Measurements from ENCODE around the gene EEF1AKMT1.

Gene EEF1AKMT1

DNA sequence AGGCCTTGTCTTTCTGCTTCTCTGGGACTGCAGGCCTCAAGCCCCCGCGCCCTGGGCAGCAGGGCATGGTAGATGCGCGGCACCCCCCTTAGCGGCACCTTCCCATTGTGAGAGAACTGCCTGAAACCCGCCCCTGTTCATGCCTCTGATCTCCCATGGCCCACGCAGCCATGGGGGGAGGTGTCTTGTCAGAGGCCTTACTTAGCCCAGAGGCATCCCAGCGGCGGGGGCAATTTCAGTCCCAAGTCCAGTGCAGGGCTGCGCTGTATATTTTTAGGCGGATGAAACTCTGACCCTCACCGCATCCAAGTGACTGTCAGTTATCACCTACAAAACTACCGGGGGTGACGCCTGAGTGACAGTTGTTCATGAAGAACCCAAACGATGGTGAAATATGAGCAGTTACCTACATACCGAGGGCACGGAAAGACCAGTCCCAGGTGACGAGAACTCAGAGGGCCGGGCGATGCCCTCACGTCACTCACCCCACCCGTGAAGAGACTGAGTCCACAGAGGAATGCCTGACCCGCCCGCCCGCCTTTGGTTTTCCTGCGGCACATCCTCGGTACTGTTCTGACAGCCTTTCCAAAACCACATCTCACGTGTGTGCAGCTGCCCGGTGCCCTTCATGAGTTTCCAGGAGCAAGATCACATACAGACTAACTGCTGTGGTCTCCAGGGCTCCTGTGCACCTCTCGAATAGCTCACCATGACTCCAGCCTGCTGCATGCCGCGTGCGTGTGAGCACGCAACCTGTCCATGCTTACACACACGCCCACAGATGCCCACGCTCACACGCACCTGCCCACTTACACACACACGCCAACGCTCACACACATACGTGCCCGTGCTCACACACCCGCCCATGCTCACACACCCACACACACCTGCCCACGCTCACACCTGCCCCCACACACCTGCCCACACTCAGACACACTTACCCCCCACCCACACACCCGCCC is 55.9 kb downstream of the EEF1AKMT1 start:
- DNase-seq = no peak

DNA sequence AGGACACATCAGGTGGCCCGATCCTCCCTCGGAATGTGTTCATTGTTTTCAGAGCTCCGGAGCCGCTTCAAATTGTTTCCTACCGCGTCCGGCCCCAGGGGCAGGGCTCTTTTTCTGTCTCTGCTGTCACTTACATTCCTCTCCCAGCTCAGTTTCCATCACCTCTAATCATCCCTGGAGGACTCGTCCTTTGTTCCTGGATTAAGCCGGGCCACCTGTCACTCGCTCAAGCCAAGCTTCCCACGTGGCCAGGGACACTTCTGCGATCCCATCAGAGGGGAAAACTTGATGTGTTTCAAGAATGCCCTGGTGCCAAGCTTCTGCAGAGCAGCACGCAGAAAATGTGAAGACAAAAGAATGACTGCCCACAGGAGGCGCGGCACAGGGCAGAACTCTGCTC is 56.8 kb downstream of the EEF1AKMT1 start:
- no peak for DNase-seq

DNA sequence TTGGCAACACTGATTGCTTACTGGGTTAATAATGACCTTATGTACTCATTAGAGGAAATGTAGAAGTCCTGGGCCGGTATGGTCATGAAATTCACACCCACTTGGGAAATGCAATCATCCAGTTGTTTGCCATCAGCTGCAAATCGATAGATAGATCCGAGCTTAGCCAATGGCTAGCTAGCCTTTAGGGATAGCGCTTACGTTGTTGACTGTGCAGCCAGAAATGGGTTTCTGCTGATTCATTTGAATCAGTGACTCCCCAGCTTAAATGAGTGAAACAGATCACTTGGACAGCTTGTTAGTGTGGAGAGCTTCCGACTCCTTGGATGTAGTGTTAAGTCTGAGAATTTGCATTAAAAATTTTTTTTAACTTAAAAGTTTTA is 58.4 kb downstream of the EEF1AKMT1 start:
- DNase-seq = no peak

DNA sequence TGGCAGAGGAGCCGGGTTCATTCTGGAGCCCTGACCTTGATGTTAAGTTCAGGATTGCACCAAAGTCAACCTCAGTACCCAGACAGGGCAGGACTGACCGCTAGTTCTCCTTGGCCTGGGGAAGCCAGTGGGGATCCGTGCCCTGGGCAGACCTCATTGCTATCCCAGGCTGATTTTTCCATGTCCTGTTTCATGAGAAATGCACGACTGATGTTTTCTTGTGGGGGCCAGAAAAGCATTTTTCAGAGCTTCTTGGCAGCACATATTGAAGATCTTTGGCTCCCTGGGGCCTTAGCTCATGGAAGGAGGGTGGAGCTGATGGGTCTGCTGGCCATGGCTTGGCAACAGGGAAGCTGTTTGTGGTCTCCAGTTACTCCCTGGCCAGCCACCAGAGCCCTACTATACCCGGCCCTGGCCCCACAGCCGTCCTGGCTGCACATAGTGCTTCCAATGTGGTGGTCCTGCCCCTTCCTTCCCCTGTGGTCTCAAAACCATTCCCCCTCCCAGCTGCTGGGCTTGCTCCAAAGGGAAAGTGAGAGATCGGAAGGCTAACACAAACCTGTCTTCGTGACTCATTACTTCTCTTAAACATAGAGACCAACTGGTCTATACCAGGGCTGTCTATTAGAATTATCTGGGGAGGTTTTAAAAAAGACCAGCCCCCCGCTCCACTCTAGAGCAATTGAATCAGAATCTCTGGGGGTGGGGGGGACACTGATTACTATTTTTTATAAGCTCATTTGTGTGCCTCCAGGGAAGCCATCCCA is 59.0 kb downstream of the EEF1AKMT1 start:
- DNase-seq = no peak

DNA sequence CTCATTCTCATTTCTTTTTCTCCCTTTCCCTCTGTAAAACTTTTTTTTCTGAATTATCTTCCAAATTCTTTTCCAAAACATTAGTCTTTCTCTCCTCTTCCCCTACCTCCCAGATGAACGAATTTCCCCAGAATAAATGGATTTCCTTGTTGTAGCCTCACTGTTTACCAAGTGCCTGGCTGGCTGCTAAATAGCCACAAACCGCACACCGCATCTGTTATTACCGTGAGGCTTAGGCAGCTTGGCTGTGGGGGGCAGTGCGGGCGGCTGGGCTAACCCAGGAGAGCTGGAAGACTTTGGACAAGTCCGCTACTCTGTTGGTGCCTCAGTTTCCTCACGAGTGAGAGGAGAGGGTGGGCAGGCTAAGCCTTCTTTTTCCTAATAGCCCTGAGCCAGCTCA is 59.6 kb downstream of the EEF1AKMT1 start:
- no peak for DNase-seq

DNA sequence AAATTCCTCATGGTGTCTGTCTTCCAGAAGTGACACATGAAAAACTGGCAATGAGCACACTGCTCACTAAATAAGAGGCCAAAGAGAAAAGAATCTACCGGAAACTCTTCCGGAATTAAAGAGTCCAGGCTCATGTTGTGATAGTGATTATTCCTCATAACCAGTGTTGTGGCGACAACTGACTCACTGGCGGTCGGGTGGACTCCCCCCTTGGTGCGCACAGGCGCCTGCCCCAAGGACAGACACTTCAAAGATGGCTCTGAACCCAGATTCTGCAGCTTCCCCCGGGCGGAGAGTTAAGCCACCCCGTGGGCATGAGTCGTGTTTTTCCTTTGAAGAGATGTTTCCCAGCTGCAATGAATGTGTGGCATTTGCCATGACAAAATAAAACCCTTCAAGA is 60.0 kb downstream of the EEF1AKMT1 start:
- no peak for DNase-seq

DNA sequence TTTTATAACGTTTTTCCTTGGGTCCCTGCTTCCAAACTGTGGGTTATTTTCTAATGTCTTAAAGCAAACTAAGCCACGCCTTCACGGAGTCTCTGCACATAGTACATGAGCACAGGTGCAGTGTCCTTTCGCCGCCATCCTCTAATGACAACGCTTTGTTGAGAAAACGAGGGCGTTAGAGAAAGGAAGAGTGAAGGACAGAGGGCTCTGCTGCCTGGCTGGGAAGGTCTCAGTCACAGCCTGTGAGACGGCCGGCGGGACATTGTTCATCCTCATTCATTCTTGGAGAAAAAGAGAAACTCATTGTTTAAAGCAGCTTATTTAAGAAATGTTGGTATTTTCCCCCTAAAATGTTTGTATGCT is 60.8 kb downstream of the EEF1AKMT1 start:
- no peak for DNase-seq

DNA sequence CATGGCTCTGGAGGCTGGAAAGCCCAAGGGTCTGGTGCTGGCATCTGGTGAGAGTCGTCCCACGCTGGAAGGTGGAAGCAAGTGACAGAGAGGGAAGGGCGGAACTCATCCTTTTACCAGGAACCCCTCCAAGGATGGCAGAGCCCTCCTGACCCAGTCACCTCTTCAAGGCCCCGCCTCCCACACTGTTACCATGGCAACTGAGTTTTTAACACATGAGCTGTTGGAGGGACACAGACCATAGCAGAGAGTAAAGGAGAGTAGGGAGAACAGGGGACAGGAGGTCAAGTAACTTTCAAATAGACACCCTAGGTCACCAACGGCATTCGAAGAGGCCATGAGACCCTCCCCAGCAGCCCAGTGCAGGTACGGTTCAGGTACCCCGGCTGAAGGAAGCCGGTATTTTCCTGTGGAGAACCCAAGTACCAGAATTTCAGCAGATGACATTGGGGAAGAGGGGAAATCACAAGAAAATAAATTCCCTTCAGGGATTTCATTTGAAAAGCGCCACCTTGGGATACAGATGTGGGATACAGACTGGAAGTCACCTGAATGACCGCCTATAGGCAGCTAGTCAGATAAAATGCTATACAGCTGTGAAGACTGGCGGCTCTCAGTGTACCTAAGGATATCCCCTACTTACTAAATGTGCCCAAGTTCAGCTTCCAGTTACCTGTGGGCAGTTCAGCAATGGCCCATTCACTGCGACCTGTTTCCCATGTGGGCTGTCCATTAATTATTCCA is 62.3 kb downstream of the EEF1AKMT1 start:
- DNase-seq = no peak

DNA sequence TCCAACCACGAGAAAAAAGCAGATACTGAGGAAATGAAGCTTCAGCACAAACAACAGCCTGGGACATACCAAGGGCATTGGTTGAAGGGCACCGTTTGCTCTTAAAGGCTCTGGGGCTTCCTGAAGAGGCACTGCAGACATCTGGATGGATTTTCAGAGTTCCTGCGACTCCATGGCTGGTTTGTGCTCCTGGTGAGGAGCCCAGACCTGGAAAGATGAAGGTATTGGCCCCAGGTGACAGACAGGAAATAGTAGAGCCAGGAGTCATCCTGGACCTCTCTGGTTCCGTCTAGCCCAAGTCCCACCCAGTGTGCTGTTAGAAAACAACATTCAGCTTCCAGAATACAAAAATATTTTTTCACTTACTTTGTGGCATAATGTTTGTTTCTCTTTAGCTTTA is 64.0 kb downstream of the EEF1AKMT1 start:
- no peak for DNase-seq

DNA sequence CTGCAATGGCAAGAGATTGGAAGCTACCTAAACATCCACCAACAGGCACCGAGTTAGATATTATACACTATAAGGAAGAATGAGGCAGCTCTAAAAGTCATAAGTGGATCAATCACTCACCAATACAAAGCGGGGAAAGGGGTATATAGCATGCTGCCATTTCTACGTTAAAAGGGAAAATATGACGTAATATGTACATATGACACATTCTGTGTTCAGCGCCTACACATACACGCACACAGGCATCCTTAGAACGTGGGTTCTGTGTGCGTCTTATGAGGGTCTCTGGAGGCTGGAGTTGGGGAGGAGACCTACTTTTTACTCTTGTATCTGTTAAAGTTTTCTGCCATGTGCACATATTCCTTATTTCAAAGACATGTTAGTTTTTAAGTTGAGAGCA is 64.4 kb downstream of the EEF1AKMT1 start:
- no peak for DNase-seq

DNA sequence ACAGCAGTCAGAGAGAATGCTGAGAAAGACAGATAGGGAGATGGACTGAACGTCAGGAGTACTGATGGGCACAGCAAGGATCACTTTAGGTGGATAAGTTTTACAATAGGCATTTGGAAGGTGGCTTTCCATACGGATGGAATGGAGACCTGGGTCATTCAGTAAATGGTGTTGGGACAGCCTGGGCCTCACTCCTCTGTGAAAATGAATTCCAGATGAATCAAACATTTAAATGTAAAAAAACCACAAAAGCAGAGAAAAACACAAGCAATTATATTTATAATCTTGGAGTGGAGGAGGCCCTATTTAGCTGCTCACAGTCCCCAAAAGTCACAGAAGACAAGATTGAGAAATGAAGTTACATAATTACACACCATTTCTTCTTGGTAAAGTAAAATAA is 65.5 kb downstream of the EEF1AKMT1 start:
- no peak for DNase-seq

DNA sequence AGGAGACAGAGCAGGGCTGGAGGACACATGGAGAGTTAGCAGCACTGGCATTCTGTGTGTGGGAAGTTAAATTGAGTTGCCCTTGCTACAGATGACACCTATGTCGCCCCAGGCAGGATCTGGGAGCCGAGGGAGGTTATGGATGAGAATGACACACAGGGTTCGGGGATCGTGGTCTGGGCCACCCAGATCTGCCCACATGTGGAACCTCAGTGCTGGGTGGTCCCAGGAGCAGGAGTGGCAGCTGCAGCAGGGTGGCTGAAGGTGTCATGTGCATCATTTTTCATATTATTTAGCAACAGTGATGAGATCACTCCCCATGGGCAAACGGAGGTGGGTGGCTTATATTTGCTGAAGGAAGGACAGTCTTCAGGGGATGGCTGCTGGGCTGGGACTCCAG is 67.1 kb downstream of the EEF1AKMT1 start:
- DNase-seq = no peak

DNA sequence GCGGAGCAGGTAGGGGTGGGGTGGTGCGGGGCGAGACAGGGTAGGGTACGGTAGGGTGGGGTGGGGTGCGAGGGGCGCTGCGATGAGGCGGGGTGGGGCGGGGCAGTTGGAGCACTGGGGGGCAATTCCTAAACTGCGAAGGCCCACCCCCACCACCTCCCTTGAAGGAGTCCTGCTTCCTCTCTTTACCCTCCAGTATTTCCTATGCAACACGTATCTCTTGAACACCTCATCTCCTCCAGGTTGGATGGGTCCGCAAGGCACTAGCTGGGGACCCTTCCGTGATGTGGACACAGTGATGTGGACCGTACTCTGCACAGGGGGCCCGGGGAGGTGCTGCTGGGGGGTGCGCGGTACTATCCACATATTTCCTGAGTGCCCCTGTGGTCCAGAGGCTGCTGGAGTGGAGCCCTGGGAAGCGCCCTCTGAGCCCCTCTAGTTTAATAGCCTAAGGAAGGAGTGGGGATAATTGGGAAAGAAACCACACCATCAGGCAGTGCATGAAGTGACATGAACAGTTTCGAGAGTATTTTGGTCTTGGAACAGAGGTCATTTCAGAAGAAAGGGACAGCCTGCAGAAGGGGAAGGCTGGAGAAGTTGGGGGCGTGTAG is 69.2 kb downstream of the EEF1AKMT1 start:
- no peak for DNase-seq

DNA sequence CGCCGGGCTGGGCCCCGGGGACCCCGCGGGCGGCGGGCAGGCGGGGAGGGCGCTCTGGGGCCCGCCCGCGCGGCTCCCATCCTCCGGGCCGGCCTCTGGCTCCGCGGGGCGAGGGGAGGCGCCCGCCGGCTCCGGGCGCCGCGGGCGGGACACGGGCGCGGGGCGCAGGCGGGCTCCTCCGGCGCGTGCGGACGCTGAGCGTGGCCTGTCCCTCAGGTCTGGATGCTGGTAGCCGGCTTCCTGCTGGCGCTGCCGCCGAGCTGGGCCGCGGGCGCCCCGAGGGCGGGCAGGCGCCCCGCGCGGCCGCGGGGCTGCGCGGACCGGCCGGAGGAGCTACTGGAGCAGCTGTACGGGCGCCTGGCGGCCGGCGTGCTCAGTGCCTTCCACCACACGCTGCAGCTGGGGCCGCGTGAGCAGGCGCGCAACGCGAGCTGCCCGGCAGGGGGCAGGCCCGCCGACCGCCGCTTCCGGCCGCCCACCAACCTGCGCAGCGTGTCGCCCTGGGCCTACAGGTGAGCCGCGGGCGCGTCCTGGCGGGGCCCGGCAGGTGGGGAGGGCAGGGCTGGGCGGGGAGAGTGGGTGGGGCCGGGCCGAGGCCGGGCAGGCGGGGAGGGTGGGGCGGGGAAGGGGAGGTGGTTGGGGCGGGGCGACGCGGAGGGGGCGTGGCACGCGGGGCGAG is 69.8 kb downstream of the EEF1AKMT1 start:
- DNase-seq = peak; percentile 61

DNA sequence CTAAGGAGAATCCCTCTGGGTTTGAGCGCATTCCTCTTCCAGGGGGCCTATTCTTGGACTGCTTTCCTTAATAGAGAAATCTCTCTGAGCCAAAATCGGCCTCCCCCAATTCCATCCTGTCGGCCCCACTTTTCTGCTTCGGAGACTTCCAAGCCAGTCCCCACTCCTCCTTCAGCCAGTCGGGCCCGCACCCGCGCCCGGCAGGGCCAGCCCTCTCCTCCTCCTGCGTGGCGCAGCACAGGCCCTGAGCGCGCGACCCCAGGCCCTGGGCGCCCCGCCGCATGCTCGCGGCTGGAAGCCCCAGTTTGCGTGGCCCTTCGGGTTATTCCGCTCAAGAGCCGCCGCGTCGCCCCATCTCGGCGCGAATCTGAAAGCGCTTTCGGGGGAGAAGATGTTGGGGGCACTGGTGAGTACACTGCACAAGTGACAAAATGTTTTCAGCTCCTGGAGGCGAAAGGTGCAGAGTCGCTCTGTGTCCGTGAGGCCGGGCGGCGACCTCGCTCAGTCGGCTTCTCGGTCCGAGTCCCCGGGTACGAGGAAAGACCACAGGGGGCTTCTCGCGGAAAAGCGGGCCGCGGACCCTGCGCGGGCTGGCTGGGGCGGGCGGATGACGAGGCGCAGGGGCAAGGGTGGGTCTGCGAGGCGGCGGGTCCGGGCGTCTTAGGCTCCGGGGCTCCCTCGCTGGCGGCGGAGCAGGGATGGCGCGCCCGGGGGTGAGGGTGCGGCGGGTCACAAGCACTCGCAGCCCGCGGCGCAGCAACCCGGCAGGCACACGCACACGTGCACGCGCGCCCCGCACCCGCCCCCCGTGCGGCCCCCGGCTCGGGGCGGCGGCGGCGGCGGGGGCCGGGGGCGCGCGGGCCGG is 70.6 kb downstream of the EEF1AKMT1 start, which contains the start of gene IL17D:
IL17D (plus strand) TSS at position 785 of the 865 bp plus-strand sequence. CDS start 303 bp downstream, outside the sequence.
- no peak for DNase-seq

DNA sequence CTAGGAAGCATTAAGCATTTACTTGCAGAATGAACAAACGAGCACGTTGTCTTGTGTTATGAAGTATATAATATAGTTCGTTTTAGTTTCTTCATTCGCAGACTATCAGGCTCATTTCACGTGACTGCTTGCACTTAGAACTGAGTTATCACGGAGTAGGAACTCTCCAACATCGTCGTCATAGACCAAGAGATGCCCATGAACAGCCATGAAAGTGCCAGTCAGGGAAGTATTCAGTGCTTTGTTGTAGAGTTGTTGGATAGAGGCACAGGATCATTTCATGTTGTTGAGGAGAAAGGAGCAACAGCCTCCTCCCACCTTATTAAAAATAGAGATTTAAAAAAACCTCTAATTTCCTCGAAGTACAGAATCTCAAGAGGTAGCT is 71.2 kb downstream of the EEF1AKMT1 start:
- no peak for DNase-seq

DNA sequence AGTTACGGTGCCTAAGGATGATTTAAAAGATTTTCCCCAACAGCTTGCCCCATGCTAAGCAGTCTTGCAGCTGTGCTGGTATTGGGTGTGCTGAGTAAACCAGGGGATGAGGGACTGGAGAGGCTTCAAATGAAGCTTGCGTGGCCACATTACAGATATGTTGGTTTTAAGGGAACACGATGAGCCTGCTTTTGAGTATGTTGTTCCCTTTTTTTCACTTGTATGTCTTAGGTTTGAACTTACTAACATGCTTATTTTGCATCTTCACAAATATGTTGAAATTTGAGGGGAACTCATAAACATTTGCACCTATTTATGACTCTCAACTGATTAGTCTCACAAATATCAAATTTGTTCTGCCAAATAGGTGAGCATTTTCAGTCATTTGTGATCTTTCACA is 72.3 kb downstream of the EEF1AKMT1 start:
- no peak for DNase-seq

DNA sequence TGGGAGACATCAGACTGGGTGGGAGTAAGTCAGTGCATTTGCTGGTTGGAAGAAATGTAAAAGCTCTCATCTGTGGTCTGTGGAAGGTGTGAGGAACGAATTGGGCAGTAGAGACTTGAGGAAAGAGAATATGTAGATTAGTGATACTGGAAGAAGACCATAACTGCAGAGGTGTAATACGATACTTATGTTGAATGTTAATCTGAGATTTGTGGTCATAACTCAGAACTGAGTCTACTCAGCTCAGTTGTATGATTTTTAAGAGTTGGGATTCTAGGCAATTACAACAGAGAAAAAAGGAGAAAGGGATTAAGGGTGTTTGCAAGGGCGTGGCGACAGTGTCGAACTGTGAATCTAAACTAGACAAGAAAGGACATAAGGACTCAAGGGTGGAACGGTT is 73.5 kb downstream of the EEF1AKMT1 start:
- DNase-seq = no peak

DNA sequence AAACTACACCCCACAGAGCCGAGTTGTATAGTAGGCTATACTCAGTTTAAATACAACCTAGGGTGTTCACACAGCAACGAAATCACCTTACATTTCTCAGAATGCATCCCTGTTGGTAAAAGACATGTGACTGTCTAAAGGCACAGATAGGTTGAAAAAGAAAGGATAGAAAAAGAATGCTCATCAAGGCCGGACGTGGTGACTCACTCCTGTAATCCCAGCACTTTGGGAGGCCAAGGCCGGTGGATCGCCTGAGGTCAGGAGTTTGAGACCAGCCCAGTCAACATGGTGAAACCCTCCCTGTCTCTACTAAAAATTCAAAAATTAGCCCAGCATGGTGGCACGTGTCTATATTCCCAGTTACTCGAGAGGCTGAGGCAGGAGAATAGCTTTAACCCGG is 74.0 kb downstream of the EEF1AKMT1 start:
- no peak for DNase-seq

DNA sequence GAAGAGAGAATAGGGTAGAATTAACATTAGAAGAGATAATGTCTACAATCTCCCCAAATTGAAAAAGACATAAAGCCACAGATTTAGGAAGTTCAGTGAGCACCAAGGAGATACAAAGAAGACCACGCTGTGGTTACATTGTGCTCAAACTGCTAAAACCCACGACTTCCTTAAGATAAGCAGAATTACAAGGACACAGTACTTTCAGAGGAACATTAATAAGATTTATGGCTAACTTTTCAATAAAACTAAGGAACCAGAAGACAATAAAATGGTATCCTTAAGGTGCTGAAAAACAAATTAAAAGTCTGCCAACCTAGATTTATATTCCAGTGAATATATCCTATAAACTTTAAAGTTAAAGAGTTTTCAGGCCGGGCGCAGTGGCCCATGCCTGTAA is 77.7 kb downstream of the EEF1AKMT1 start:
- no peak for DNase-seq

DNA sequence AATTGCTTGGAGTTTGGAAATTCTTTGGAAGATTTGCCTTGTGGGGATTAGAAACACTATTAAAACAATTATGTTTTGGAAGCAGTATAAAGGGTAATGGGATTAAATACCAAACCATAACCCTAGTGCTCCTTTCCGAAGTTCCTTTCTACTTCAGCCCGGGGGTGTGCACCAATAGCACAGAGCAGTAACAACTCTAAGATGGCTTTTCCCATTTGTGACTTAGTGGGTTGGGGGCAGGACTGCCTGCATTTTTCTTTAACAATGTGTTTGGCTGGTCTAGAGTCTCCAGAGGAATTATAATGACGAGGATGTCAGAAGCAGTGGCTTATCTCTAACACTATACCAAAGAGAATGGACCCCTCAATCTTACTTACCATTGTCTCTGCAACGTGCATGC is 82.1 kb downstream of the EEF1AKMT1 start:
- DNase-seq = no peak

Data from effector CD4-positive, alpha-beta T cell (primary cell).